Transverse colon (tissue), 4 donors: ENCODE results near the gene ITGB8. TPM values are rescaled to one million over a fixed set of nuclear protein-coding genes. Genes with fewer than 3 reads are reported as not detected.
A peak's percentile ranks its signal among the peaks of the same experiment; 100 is the strongest.

Source experiments
- DNase-seq: peaks from one replicate; pipeline ENCODE4 v3.0.0-alpha.2; 2019
- H3K27ac ChIP-seq, 4 donors: fragments of 200-600 bp; sonication (generic); 2 replicates each; pipeline ENCODE4 v1.5.1; 2016 to 2018; ENCODE audit warnings: inconsistent platforms in 4 of 4
- H3K27me3 ChIP-seq: fragments of 200-600 bp; sonication (generic); 2 replicates; pipeline ENCODE4 v1.5.1; 2017; ENCODE audit warnings: inconsistent platforms
- H3K36me3 ChIP-seq, 4 donors: fragments of 200-600 bp; sonication (generic); 2 replicates each; pipeline ENCODE4 v1.5.1; 2017 to 2019; ENCODE audit warnings: inconsistent platforms in 4 of 4
- H3K4me1 ChIP-seq, 4 donors: fragments of 200-600 bp; sonication (generic); 2 replicates each; pipeline ENCODE4 v1.5.1; 2017 to 2020; ENCODE audit warnings: inconsistent platforms in 4 of 4
- H3K4me3 ChIP-seq, 4 donors: fragments of 200-600 bp; sonication (generic); 1 replicate in 1 of 4; 2 replicates in 3 of 4; pipeline versions ENCODE4 v1.5.1 to v1.6.1; 2017 to 2019; ENCODE audit warnings: inconsistent platforms in 4 of 4
- H3K9me3 ChIP-seq, 2 donors: fragments of 200-600 bp; sonication (generic); 2 replicates each; pipeline ENCODE4 v1.5.1; 2017 to 2019; ENCODE audit warnings: inconsistent platforms in 2 of 2
- EP300 ChIP-seq: sonication (generic); formaldehyde crosslinking; IDR thresholded peaks from one replicate; pipeline ENCODE4 v1.6.1; 2017; ENCODE audit warnings: antibody characterized with exemption, low read depth
- POLR2A ChIP-seq: fragments of 450-650 bp; IDR thresholded peaks from one replicate; pipeline ENCODE4 v1.6.1; 2016; ENCODE audit warnings: antibody characterized with exemption, mild to moderate bottlenecking, moderate library complexity
- POLR2AphosphoS5 ChIP-seq, 3 donors: sonication (generic); formaldehyde crosslinking; IDR thresholded peaks; one replicate each; pipeline ENCODE4 v1.6.1; 2016; ENCODE audit warnings: antibody characterized with exemption in 3 of 3
- WGBS, 2 donors: methylation state at CpG; one replicate each; pipeline ENCODE4 v1.1.5; 2018; ENCODE audit warnings: low coverage in 1 of 2; 5-methylcytosine and 5-hydroxymethylcytosine counted together
- in situ Hi-C, 4 donors: fragments of 200-750 bp; cut with MboI; loops; one replicate each; pipeline versions ENCODE4 v1.15.0 to v1.15.1; 2017; ENCODE audit warnings: low sequenced_read_pairs in 3 of 4, low pct_ligation_motif_present in 1 of 4, low pct_unique_long_range_greater_than_20kb in 1 of 4
- intact Hi-C: fragments of 100-400 bp; cut with DNase I; formaldehyde crosslinking; loops from one replicate; pipeline ENCODE4 v1.15.1; 2023; ENCODE audit warnings: low total_unique reads
- total RNA-seq, 4 donors: library from RNA; depleted of rRNA; stranded (reverse); fragments of >200 nt; gene quantifications; one replicate each; pipeline ENCODE4 v1.1.0, GENCODE V29; 2016
- TF ChIP-seq, protein P1 (sequence below), 5 experiments: fragments of 200-600 bp in 3 of 5; fragments of 450-650 bp in 2 of 5; sonication (generic) in 3 of 5; IDR thresholded peaks; 1 replicate in 2 of 5; 2 replicates in 3 of 5; pipeline ENCODE4 v1.5.1; 2016 to 2017; ENCODE audit warnings: antibody characterized with exemption in 5 of 5, inconsistent platforms in 3 of 5, mild to moderate bottlenecking in 2 of 5, moderate library complexity in 1 of 5

ITGB8 gene
- total RNA-seq, 4 donors from 2014 or later, result 3.0 to 14.0 (median 8.6) TPM

DNA sequence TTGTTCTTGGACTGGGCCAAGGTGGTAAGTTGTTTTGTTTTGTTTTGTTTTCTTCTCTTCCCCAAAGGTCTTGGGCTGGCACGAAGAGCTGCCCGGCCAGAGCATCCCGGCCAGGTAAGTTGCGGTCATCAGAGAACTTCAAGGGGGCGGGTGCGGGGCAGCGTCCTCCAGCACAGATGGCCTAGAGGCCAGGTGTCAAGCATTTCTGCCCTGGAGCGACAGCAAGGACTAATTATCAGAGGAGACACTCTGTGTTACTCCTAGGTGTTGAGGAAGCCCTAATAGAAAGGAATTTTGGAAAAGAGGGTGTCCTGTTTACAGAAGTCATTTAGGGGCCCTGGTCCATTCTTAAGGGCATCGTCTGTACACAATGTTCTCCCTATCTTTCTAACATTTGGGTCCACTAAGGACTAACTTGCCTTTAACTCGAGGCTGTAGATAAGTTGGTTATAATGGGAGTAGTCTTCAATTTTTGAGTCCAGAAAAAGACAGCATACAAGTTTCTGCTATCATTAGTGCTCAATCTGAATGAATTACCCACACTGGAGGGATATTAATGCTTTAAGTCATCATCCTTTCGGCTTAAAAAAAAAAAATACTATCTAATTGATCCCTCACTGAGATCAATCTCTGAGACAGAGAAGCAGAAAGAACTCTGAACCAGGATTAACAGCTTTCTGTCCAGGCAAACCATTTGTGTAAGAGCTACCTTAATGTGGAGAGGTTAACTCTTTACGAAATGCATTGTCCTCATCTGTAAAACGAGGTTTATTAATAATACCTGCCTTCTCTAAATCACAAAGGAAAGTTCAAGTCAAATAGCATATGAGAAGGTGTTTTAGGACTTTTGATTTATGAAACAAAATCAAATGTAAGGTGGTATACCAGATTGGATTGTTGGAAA lies 1.5 kb downstream of the ITGB8 start:
- no peaks in the 10 kb centered on the region for H3K9me3 ChIP-seq
- TF ChIP-seq EP300 (no peak), POLR2A (no peak), POLR2AphosphoS5 (IDR thresholded peaks at IDR 0.05) (no peak)
- TF ChIP-seq, protein P1, sequence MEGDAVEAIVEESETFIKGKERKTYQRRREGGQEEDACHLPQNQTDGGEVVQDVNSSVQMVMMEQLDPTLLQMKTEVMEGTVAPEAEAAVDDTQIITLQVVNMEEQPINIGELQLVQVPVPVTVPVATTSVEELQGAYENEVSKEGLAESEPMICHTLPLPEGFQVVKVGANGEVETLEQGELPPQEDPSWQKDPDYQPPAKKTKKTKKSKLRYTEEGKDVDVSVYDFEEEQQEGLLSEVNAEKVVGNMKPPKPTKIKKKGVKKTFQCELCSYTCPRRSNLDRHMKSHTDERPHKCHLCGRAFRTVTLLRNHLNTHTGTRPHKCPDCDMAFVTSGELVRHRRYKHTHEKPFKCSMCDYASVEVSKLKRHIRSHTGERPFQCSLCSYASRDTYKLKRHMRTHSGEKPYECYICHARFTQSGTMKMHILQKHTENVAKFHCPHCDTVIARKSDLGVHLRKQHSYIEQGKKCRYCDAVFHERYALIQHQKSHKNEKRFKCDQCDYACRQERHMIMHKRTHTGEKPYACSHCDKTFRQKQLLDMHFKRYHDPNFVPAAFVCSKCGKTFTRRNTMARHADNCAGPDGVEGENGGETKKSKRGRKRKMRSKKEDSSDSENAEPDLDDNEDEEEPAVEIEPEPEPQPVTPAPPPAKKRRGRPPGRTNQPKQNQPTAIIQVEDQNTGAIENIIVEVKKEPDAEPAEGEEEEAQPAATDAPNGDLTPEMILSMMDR (IDR thresholded peaks at IDR 0.05), result no peak
- H3K4me1 ChIP-seq, result peaks cover 0 to 18% (median 0%) of the 10 kb centered on the region in 4 donors
- H3K36me3 ChIP-seq, result no peaks in the 10 kb centered on the region
- intact Hi-C loops, result no loop called here
- peak overlapping the region; percentile 90 to 96 (median 93) for H3K27ac ChIP-seq
- in situ Hi-C loops, result loop anchor here in 1 of 4 donors (25.0 kb wide), 1 partner anchor 570 kb away; the partner anchor contains the start of gene TMEM196
- peak overlapping the region; percentile 54 to 84 (median 75) for H3K4me3 ChIP-seq
- no peaks in the 10 kb centered on the region for H3K27me3 ChIP-seq
- DNase-seq, result no peak
- WGBS, 2 donors, result 19 to 51% methylated on average over 4 to 13 of the region's 13 CpGs

DNA sequence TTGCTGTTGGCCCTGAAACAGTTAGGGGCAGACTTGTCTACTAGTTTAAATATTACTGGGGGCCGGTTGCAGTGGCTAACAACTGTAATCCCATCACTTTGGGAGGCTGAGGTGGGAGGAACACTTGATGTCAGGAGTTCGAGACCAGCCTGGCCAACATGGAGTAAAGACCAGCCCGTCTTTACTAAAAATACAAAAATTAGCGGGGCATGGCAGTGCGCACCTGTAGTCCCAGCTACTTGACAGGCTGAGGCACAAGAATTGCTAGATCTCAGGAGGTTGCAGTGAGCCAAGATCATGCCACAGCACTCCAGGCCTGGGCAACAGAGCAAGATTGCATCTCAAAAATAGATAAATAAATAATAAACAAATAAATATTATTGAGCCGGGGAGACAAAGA lies 7.6 kb downstream of the ITGB8 start:
- Histone ChIP-seq H3K27me3 (no peaks in the 10 kb centered on the region), H3K4me1 (peaks cover 0 to 5% (median 2%) of the 10 kb centered on the region in 4 donors), H3K27ac (no peak overlapping the region), H3K9me3 (no peaks in the 10 kb centered on the region), H3K4me3 (no peak overlapping the region), H3K36me3 (no peaks in the 10 kb centered on the region)
- TF ChIP-seq POLR2A (no peak), EP300 (no peak), POLR2AphosphoS5 (IDR thresholded peaks at IDR 0.05) (no peak)
- TF ChIP-seq, protein P1 (IDR thresholded peaks at IDR 0.05), result no peak
- intact Hi-C loops, result no loop called here
- WGBS, 2 donors, result 82 to 90% methylated on average over 4 to 6 of the region's 6 CpGs
- DNase-seq, result no peak
- in situ Hi-C loops, result loop anchor here in 1 of 4 donors (25.0 kb wide), 1 partner anchor 576 kb away; the partner anchor contains the start of gene TMEM196

DNA sequence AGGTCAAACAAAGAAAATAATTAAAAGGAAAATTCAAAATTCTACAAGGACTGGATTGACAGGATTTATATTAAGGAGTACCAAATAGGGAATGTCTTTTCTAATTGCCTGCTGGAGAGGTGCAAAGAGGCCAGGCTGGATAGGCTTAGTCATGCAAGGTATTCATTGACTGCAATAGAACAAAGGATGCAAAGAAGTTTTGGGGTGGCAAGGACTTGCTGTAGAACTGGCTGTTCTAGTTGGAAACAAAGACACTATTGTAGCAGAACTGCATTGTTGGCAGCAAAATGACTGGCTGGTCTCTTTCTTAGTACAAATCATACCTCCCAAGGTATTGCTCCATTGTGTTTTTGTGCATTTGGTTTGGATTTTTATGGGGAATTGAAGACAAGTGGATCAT lies 10.1 kb downstream of the ITGB8 start:
- in situ Hi-C loops, result loop anchor here in 1 of 4 donors (25.0 kb wide), 1 partner anchor 579 kb away; the partner anchor contains the start of gene TMEM196
- Histone ChIP-seq H3K4me3 (no peak overlapping the region), H3K27ac (peak overlapping the region; percentile 14 to 62 (median 41)), H3K9me3 (no peaks in the 10 kb centered on the region), H3K36me3 (no peaks in the 10 kb centered on the region), H3K27me3 (no peaks in the 10 kb centered on the region), H3K4me1 (peaks cover 0 to 5% (median 2%) of the 10 kb centered on the region in 4 donors)
- TF ChIP-seq POLR2A (no peak), POLR2AphosphoS5 (IDR thresholded peaks at IDR 0.05) (no peak), EP300 (no peak)
- TF ChIP-seq, protein P1 (IDR thresholded peaks at IDR 0.05), result no peak
- peak; percentile 28 for DNase-seq
- intact Hi-C loops, result no loop called here

DNA sequence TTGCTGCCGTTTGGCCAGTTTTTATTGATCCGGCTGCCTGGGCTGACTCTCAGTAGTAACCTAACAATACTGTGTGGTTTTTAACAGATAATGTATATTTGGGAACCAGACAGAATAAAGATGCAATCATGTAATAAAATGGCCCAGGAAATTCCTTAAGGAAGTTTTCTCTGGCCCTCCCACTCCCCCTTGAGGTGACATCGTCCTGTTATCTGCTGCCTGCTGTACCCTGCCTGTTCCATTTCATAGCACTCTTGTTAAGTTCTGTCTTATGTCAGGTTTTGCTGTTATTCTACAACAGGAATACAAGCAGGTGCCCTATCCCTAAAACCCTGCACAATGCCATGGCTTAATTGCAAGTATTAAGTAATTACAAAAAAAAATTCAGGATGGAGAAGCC lies 12.5 kb downstream of the ITGB8 start:
- H3K9me3 ChIP-seq, result no peaks in the 10 kb centered on the region
- in situ Hi-C loops, result loop anchor here in 1 of 4 donors (25.0 kb wide), 1 partner anchor 581 kb away; the partner anchor contains the start of gene TMEM196
- intact Hi-C loops, result no loop called here
- no peak for TF ChIP-seq EP300
- TF ChIP-seq, protein P1 (IDR thresholded peaks at IDR 0.05), result peak in 2 of 5 experiments; percentile 13 to 20
- peaks cover 0 to 5% (median 2%) of the 10 kb centered on the region in 4 donors for H3K4me1 ChIP-seq
- DNase-seq, result no peak
- H3K27me3 ChIP-seq, result no peaks in the 10 kb centered on the region
- H3K36me3 ChIP-seq, result no peaks in the 10 kb centered on the region
- H3K4me3 ChIP-seq, result no peak overlapping the region
- WGBS, 2 donors, result 43 to 57% methylated on average over 3 of the region's 3 CpGs
- no peak overlapping the region for H3K27ac ChIP-seq
